Stimulated activated CD4-positive, alpha-beta T cell treated with anti-CD3 and anti-CD28 coated beads, TNF-alpha, amount 100 ng/mL, for 4 hours (primary cell): ENCODE results near the gene CYP20A1.
A peak's percentile ranks its signal among the peaks of the same experiment; 100 is the strongest.
"Not testable (repeated sequence)": the region's sequence is repeated elsewhere in the genome, so short reads cannot be mapped to it uniquely, and the experiment has no call there.

Experiments used
- DNase-seq, 3 experiments: peaks; one replicate each; pipeline ENCODE4 v3.0.0-alpha.2; 2020; ENCODE audit warnings: low read depth in 3 of 3

CYP20A1 gene

DNA sequence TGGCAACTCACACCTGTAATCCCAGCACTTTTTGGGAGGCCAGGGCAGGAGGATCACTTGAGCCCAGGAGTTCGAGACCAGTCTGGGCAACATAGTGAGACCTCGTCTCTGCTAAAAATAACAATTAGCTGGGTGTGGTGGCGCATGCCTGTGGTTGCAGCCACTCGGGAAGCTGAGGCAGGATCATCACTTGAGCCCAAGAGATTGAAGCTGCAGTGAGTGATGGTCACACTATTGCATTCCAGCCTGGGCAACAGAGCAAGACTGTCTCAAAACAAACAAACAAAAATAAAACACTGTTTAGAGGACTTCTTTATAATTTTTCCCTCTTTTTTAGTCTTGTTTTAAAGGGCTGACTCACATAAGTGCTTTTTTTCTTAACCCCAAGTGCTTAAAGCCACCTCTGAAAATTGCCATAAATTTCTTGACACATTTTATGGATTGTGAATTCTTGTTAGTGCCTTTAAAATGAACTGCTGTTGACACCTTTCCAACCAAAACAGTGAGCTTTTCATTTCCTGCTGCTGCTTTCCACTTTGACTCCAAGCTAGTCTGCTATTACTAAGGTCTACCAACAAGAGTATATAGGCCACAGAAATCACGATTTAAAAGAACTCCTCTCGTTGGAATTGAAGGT, 41.7 kb downstream of the CYP20A1 start:
- DNase-seq, result no peak

DNA sequence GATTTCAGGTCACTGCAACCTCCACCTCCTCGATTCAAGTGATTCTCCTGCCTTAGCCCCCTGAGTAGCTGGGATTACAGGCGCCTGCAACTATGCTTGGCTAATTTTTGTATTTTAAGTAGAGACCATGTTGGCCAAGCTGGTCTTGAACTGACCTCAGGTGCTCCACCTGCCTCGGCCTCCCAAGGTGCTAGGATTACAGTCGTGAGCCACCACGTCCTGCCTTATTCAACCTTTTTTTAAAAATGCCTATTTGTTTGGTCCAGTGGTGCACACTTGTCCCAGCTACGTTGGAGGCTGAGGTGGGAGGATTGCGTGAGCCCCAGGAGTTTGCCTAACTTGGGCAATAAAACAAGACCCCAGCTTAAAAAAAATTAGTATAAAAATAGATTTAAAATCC, 43.3 kb downstream of the CYP20A1 start:
- DNase-seq, result no peak

DNA sequence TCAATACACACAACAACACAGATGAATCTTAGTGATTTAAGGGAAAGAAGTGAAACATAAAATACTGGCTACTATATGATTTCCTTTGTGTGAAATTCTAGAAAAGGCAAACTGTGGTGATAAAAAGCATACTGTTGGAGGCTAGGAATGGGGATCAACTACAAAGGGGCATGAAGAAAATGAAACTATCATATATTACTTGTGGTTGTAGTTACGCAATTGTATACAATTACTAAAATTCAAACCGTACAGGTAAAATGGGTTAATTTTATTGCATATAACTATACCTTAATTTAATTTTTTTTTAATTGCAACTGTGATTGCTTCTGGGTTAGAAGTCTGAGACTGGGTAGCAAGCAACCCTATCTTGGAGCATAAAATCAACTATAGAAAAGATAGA, 47.7 kb downstream of the CYP20A1 start:
- no peak for DNase-seq

DNA sequence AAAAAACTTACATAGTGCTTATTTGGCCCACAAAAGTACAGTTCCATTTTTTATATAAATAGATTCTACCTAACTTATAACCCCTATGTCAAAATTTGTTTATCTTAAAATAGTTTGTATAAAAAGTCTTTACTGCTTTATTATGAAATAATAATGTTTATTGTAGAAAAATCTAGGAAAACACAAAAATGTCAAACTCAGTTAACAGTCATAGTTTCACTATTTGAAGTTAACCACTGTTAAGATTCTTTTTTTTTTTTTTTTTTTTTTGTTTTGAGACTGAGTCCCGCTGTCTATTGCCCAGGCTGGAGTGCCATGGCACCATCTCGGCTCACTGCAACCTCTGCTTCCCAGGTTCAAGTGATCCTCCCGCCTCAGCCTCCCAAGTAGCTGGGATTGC, 62.8 kb downstream of the CYP20A1 start:
- DNase-seq, result no peak

DNA sequence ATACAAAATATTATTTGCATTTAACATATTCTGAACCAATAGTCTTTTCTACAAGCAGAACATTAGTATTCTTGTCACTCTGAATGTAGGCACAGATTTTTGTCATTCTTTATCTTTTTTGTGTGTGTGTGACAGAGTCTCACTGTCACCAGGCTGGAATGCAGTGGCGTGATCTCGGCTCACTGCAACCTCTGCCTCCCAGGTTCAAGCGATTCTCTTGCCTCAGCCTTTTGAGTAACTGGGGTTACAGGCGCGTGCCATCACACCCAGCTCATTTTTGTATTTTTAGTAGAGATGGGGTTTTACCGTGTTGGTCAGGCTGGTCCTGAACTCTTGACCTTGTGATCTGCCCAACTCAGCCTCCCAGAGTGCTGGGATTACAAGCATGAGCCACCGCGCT, 63.8 kb downstream of the CYP20A1 start:
- not testable (repeated sequence) for DNase-seq

DNA sequence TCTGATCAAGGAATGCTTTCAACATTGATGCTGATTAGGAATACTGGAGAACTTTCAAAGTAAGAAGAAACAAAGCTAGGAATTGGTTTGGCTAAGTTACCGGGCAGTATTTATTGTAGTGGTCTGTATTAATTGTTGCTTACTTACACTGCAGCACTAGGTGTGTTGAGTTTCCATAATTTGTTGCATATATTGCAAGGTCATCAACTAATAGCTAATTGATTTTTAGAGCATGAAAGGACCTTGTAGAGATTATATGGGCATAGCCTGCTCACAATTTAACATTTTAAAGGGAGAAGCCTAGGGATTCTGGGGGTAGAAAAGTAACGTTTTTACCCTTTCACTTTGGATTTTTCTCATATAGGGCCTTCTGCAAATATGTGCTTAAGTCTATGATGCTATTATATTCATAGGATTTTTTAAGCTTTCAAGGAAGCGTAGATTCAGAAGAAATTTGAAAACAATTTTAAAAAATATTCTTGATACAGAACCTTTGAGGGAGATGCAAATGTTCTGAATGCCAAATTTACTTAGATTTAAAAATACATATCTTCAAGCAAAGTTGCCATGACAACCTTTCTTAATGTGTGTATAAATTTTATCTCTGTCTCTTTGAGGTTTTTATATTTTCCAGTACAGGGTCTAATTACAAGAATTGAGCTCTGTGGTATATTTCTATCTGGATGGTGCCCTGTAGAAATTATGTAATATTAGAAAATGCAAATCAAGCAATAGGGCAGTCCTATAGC, 72.0 kb downstream of the CYP20A1 start:
- DNase-seq, result no peak

DNA sequence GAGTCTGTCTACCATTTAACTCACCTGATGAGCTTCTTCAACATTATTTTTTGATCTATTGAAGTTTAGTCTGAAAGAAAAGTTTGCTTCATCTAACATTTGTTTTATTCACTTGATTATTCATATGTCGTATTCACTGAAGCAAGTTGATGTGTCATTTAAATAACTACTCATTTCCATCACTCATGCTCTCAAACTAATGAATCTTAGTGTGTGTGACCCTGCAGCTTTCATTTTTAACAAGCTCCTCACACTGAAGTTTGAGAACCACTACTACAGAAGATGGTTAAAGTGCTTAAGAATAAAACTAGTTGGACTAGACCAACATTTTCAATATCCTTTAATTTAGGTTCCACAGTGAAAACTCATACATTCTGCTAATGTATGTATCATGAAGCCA, 87.5 kb downstream of the CYP20A1 start:
- no peak for DNase-seq

DNA sequence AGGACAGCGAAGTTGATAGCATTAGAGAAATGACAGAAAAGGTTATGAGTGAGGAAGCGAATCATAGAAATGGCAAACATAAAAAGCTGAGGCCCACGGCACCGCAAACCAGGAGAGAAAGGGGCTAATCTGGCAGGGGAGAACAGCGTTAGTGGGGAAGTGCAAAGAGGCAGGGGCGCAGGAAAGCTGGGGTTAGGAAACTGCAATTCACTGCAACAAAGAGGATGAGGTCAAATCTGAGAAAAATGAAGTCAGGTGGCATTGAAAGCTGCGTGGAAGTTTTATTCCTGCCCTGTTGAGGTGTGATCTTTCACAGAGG, 88.7 kb downstream of the CYP20A1 start:
- no peak for DNase-seq

DNA sequence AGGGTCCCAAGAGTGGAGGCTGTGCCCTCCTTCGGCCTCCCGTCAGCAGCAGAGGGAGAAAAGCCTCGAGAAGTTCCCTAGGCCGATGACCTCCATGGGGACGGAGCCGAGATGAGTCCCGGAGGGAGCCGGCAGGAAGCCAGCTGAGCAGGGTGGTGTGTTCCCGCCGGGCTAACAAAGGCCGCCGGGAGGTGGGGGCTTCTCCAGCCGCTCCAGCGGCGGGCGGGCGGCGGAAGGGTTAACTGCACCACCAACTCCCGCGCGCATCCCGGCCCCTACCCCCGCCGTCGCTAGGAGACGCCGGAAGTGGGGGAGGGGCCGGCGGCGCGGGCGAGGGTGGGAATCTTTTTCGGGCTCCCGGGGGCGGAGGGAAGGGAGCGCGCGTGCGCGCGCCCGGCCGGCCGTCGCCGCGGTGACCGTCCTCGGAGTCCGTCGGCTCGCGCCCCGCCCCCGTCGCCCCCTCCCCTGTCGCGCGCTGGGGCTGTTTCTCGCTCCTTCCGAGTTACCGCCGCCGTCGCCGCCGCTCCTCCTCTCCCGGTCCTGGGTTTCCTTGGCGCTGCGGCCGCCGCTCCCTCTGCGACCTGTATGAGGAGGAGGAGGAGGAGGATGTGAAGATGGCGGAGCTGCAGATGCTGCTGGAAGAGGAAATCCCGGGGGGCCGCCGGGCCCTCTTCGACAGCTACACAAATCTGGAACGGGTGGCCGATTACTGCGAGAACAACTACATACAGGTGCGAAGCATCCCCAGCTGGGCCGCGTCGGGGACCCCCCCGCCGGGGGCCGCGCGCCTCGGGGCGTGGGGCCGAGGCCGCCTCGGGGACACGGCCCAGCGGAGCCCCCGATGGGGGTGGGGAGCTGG, 89.3 kb downstream of the CYP20A1 start, which contains the start of gene ABI2:
TSS of gene ABI2 (plus strand) at position 494 of the 859 bp plus-strand sequence. CDS start at position 615, 121 bp downstream.
- peak; percentile 43 to 54 (median 46) for DNase-seq

DNA sequence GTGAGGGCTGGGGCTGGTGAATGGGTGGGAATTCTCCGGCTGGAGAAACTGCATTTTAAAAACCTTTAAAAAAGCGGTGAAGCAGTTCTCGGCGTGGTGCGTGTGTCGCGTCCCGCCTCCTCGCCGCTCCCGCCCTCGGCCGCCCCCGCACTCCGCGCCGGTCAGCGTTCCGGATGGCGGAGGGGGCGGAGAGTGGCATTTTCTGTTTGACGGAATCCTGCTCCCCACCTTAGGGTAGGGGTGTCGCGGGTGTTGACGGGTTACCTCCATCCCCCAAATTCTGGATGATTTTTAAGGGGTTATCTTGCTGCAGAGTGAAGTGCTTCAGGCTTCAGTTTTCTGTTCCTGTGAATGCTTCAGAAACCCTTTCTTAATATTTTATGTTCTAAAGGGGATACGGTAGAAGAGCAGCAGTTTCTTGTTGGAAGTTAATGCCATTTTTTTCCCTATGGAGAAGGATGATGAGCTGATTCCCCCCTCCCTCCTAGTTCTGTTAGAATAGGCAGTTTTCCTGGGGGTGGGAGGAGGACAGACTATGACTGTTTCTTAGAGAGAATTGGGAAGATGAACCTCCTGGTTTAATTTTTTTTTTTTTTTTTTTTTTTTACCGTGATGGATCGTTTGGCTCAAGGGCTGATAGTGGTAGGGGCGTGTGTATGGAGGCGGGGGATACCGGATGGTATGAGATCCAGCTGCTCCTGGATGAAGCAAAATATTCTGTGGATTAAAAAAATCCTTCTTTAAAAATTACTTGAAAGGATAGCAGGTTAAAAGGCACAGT, 90.1 kb downstream of the CYP20A1 start:
- DNase-seq, result peak; percentile 5 to 29 (median 22)

DNA sequence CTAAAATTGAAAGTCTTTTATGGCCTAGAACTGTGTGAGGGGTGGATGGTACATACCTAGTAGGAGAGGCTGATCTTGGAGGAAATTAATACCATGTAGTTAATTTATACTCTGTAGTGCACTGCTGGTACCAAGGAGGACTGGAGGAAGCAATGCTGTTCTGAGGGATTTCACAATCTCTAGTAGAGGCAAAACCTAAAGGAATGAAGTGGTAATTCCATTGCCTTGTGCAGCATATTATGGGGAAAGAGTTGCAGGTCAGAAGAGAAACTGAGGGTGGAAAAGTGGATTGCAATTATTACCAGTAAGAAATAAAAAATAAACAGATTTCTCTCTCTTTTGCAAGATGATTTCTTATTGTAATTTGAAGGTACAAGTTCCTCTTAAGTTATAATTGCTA, 91.6 kb downstream of the CYP20A1 start:
- DNase-seq, result no peak

DNA sequence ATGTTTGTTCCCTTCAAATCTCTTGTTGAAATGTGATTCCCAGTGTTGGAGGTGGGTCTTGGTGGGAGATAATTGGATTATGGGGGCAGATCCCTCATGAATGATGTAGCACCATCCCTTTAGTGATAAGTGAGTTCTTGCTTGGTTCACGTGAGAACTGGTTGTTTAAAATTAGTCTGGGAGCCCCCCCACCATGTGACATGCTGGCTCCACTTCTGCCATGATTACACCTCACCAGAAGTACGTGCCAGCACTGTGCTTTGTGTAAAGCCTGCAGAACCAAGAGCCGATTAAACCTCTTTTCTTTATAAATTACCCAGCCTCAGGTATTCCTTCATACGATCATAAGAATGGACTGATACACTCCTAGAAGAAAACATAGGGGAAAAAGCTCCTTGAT, 99.5 kb downstream of the CYP20A1 start:
- DNase-seq, result no peak

DNA sequence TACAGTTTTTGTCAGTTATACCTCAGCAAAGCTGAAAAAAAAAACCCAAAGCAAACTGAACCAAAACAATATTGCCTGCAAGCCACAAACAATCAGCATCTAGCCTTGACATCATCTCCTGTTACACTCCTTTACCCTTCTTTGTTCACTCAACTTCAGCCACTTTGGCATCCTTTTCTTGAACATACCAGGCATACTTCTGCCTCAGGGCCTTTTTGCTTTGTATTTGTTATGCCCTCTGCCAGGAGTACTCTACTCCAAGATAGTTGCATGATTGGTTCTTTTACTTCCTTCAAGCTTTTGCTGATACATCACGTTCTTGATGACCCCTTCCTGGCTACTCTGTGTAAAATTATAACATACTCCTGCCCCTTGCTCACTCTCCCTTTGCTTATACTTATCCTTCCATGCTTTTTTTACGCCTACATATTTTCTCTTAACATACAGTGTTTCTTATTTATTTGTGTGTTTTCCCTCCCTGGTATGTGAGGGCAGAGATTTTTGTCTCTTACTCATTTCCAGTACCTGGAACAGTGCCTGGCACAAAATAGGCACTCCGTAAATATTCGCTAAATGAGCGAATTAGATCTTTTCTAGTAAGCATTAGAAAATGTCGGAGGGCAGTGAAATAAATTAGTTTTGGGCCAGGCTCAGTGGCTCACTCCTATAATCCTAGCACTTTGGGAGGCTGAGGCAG, 102.1 kb downstream of the CYP20A1 start:
- no peak for DNase-seq

DNA sequence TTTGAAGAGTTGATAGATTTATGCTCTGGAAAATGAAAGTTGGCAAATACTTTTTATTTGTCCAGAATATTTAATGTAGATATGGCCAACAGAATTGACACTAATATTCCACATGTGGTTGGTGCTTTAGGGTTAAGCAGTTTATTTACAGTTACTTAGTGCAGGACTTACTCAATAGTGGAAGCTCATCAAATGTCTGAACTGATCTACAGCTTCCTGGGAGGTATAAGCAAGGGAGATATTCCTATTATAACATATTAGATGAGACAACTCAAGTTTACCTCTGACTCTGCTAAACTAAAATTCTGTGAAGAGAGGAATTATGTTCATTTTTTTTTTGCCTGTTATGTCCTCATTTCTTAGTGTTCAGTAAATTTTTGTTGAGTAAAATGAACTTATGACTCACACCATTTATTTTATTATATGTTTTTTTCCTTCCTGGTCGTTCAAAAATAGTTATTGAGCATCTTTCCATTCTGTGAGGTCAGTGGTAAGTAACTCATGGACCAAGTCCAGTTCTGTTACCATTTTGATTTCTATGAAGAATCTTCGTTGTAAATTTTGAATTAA, 103.0 kb downstream of the CYP20A1 start:
- DNase-seq, result no peak

DNA sequence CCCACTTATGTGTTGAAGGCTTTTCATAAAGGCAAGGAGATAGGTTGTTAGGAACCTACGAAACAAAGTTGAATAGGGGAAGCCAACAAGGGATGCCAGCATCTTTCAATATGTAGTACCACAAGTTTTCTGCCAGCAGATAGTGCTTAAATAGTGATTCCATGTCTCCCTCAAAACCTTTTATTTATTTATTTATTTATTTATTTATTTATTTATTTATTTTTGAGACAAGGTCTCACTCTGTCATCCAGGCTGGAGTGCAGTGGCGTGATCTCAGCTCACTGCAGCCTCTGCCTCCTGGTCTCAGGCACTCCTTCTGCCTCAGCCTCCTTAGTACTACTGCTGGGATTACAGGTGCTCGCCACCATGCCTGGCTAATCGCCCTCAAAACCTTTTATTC, 103.6 kb downstream of the CYP20A1 start:
- not testable (repeated sequence) for DNase-seq

DNA sequence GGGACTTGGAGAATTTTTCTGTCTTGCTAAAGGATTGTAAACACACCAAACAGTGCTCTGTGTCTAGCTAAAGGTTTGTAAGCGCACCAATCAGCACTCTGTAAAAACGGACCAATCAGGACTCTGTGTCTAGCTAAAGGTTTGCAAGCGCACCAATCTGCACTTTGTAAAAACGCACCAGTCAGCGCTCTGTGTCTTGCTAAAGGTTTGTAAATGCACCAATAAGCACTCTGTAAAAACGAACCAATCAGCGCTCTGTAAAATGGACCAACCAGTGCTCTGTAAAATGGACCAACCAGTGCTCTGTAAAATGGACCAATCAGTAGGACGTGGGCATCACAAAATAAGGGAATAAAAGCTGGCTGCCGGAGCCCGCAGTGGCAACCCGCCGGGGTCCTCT, 105.8 kb downstream of the CYP20A1 start:
- DNase-seq, result no peak

DNA sequence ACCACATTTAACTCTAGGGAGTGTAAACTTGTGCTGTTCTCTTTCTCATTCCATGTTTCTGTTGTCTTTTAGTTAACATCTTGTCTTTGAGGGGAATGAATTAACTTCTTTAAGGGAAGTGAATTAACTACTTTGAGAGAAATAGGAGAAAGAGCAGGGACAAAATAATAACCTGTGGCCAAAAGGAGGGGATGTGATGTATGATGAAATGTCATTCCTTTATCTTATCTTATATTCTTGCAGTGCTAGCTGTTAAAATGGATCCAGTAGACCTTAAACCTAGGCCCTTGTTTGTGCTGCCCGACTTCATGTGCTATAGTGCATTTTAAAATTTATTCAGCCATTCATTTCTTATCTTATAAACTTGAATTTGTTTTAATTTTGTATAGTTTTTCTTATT, 107.8 kb downstream of the CYP20A1 start:
- no peak for DNase-seq

DNA sequence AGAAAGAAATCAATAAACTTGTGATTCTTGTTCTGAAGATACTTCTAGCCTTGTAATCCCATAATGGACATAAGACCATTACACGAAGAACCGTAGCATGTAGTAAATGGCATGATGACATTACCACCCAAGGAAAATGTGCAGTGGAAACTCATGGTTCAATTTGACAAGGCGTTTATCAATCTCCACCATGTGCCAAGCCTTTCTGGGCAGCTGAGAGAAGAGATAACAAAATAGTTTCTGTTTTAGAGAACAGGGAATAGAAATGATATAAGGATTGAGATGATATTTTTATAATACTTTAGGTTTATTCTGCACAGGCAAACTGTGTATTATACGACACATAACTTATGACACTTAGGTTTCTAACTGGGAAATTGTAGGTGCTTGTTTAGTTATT, 108.6 kb downstream of the CYP20A1 start:
- no peak for DNase-seq

DNA sequence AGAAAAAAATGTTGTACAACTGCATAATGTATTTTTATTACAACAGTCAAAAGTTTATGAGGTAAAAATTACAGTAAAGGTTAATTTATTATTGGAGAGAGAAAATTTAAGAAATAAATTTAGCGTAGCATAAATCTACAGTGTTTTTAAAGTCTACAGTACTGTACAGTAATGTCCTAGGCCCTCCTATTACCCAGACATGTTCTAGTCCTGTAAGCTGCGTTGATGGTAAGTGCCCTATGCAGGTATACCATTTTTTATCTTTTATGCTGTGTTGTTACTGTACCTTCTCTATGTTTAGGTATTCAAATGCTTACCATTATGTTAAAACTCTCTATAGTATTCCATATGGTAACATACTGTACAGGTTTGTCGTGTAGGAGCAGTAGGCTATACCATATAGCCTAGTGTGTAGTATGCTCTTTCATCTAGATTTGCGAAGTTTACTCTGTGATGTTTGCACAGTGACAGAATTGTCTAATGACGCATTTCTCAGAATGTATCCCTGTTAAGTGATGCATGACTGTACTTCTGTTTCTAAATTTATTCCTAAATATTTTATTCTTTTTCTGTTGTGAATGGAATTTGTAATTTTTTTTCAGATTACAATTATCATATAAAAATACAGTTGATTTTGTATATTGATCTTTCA, 113.9 kb downstream of the CYP20A1 start:
- DNase-seq, result no peak

DNA sequence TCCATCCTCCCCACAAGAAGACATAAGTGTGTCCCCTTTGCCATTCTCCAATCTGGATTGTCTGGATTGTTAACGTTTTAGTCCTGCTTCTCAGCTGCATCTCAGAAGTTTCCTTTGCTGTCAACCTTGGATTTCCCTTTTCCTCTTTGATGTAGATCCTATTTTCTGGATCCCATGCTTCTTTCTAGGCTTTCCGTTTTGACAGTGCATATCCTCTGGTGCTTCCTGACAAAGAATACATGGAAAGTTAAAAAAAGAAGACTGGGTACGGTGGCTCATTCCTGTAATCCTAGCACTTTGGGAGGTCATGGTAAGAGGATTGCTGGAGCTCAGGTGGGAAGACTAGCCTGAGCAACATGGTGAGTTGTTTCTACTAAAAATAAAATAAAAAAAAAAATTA, 116.1 kb downstream of the CYP20A1 start:
- DNase-seq, result no peak
